GM12874 (cell line): Measurements from ENCODE around the gene RAPGEF2.

Source experiments
- TF ChIP-seq, protein P1 (sequence below): IDR thresholded peaks from 2 replicates; pipeline ENCODE4 v1.5.1; 2011; ENCODE audit warnings: low read depth, mild to moderate bottlenecking, control low read depth, low read length, moderate library complexity; ENCODE audit not compliant: insufficient read depth

Gene RAPGEF2

GRCh38 chr4:159216834-159217233 lies 114.0 kb downstream of the RAPGEF2 start:
- TF ChIP-seq, protein P1, sequence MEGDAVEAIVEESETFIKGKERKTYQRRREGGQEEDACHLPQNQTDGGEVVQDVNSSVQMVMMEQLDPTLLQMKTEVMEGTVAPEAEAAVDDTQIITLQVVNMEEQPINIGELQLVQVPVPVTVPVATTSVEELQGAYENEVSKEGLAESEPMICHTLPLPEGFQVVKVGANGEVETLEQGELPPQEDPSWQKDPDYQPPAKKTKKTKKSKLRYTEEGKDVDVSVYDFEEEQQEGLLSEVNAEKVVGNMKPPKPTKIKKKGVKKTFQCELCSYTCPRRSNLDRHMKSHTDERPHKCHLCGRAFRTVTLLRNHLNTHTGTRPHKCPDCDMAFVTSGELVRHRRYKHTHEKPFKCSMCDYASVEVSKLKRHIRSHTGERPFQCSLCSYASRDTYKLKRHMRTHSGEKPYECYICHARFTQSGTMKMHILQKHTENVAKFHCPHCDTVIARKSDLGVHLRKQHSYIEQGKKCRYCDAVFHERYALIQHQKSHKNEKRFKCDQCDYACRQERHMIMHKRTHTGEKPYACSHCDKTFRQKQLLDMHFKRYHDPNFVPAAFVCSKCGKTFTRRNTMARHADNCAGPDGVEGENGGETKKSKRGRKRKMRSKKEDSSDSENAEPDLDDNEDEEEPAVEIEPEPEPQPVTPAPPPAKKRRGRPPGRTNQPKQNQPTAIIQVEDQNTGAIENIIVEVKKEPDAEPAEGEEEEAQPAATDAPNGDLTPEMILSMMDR = no peak

DNA sequence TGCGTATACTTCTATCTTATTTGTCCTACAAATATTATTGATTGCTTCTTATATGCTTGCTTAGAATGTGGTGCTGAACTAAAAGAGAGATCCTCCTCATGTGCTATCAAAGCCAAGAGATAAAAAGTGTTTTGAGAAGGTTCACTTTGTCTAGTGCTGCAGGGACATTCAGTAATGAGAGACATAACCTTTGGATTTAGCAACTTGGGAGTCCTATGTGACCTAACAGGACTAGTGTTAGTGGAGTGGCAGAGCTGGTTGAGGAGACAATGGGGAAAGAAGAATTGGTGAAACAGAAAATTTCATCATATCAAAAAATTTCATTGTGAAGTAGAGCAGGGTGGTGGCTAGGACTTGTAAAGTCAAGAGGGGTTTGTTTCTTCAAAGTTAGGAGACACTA lies 117.0 kb downstream of the RAPGEF2 start:
- TF ChIP-seq, protein P1 = no peak

GRCh38 chr4:159220353-159220752 lies 117.5 kb downstream of the RAPGEF2 start:
- TF ChIP-seq, protein P1 = no peak

DNA sequence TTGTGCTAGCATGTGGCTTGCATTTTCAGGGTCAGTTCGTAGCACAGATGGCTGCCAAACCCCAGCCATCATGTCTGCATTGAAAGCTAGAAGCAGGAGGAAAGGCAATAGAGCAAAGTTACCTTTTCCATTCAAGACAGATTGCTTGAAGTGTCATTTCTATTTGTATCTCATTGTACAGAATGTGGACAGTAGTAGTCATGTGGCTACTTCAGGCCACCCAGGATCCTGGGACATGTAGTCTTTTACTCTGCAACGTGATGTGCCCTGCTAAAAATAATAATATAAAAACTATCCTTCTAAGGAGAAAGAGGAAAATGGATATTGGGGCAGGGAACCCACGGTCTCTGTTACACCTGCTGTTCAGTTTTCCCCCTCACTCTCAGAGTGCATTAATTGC lies 118.4 kb downstream of the RAPGEF2 start:
- TF ChIP-seq, protein P1 = no peak

GRCh38 chr4:159222043-159222552 lies 119.2 kb downstream of the RAPGEF2 start:
- TF ChIP-seq, protein P1 = no peak

GRCh38 chr4:159224408-159224807 lies 121.5 kb downstream of the RAPGEF2 start:
- TF ChIP-seq, protein P1 = no peak

GRCh38 chr4:159227378-159227777 lies 124.5 kb downstream of the RAPGEF2 start:
- TF ChIP-seq, protein P1 = no peak
